Left ventricle myocardium inferior (tissue), 1 donor: Measurements from ENCODE around the gene SYMPK. TPM values are rescaled to one million over a fixed set of nuclear protein-coding genes. Genes with fewer than 3 reads are reported as not detected.

Experiments used
- DNase-seq: peaks from one replicate; pipeline ENCODE4 v3.0.0-alpha.2; 2020
- H3K27ac ChIP-seq: fragments of 200-600 bp; replicated peaks from 2 replicates; pipeline ENCODE4 v1.8.0; 2021
- H3K27me3 ChIP-seq: fragments of 200-600 bp; 2 replicates; pipeline ENCODE4 v1.8.0; 2021; ENCODE audit warnings: low read depth
- H3K36me3 ChIP-seq: fragments of 200-600 bp; 2 replicates; pipeline ENCODE4 v1.8.0; 2021
- H3K4me1 ChIP-seq: fragments of 200-600 bp; 2 replicates; pipeline ENCODE4 v1.8.0; 2021
- H3K4me3 ChIP-seq: fragments of 200-600 bp; 2 replicates; pipeline ENCODE4 v1.8.0; 2021; ENCODE audit warnings: mild to moderate bottlenecking, moderate library complexity
- H3K9me3 ChIP-seq: fragments of 200-600 bp; replicated peaks from 2 replicates; pipeline ENCODE4 v1.8.0; 2021
- CTCF ChIP-seq: fragments of 200-600 bp; IDR thresholded peaks from 2 replicates; pipeline ENCODE4 v1.8.0; 2021; ENCODE audit warnings: antibody characterized with exemption, mild to moderate bottlenecking, borderline replicate concordance
- intact Hi-C: fragments of 100-400 bp; cut with micrococcal nuclease; formaldehyde crosslinking; loops from one replicate; pipeline ENCODE4 v1.11.0; 2022
- total RNA-seq: library from RNA; stranded (reverse); fragmentation: NEBNext Ultra II Directional; extraction: Animal tissue kit (Norgen Biotek cat#: 25700); gene quantifications from one replicate; pipeline ENCODE4 v1.2.1, GENCODE V29; 2021
- donor health status: DM: no; HTN: yes; CAD: no; lungs with severe emphysema.

SYMPK gene
- total RNA-seq, 1 donor from 2014 or later: 35.9 TPM

DNA sequence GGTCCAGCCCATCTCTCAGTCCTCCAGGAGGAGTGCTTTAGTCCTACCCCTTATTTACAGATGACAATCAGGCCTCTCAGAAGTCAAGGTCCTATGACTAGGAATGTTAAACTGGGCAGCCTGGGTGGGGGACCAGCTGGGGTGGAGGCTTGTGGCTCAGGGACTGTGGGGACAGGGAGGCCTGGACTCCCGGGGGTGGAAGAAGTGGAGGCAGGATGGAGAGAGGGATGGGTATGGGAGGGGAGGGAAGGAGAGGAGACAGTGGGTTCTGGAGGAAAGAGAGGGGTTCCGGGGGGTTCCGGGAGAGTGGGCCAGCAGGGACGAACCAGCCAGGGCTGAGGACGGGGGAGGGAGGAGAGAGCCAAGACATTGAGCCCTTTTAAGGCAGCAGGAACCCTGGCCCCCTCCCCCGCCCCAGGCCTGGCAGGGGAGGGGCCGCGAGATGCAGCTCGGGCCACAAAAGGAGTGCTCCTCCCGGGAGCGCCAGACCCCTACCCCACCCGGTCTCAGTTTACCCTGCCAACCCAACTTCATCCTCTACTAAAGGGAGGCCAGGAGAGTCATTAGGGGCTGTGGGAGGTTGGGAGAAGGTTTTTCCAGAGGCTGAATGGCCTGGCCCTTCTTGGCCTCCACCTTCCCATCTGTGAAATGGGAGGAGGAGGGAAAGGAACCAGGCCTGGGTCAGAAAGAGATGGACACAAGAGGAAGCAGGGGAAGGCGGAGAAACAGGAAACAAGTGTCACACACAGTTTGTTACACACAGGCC, 82.3 kb downstream of the SYMPK start:
- peak overlapping the region; percentile 94 for H3K27ac ChIP-seq
- DNase-seq: no peak
- H3K36me3 ChIP-seq: peaks cover 36% of the 10 kb centered on the region
- no peaks in the 10 kb centered on the region for H3K9me3 ChIP-seq
- no peaks in the 10 kb centered on the region for H3K27me3 ChIP-seq
- intact Hi-C loops: no loop called here
- H3K4me3 ChIP-seq: peak overlapping the region; percentile 75
- H3K4me1 ChIP-seq: peaks cover 70% of the 10 kb centered on the region
- no peak for TF ChIP-seq CTCF

DNA sequence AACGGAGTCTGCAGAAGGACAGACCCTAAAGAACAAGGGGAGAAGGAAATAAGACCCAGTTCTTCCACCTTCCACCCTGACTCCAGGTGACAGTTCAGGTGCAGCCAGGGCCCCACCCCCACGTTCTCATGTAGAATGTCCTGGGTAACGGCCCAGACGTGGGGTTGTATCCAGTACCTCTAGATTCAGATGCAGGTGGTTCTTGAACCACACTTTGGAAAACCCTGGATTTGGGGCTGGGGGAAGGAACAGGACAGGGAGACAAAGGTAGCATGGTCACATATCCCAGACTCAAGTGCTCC, 82.8 kb downstream of the SYMPK start:
- H3K27me3 ChIP-seq: no peaks in the 10 kb centered on the region

GRCh38 chr19:45779231-45780145, 83.5 kb downstream of the SYMPK start:
- H3K4me3 ChIP-seq: peak overlapping the region; percentile 75
- H3K4me1 ChIP-seq: peaks cover 58% of the 10 kb centered on the region
- peak; percentile 78 for DNase-seq
- peaks cover 41% of the 10 kb centered on the region for H3K36me3 ChIP-seq
- H3K27me3 ChIP-seq: no peaks in the 10 kb centered on the region
- H3K9me3 ChIP-seq: no peaks in the 10 kb centered on the region
- H3K27ac ChIP-seq: peak overlapping the region; percentile 94
- peak; percentile 59 for TF ChIP-seq CTCF
- intact Hi-C loops: no loop called here

More for the DNA sequence above, 82.8 kb downstream of the SYMPK start:
- TF ChIP-seq CTCF: no peak
- intact Hi-C loops: no loop called here
- Histone ChIP-seq H3K36me3 (peaks cover 35% of the 10 kb centered on the region), H3K4me3 (peak overlapping the region; percentile 75), H3K27ac (peak overlapping the region; percentile 94), H3K4me1 (peaks cover 65% of the 10 kb centered on the region), H3K9me3 (no peaks in the 10 kb centered on the region)
- no peak for DNase-seq

DNA sequence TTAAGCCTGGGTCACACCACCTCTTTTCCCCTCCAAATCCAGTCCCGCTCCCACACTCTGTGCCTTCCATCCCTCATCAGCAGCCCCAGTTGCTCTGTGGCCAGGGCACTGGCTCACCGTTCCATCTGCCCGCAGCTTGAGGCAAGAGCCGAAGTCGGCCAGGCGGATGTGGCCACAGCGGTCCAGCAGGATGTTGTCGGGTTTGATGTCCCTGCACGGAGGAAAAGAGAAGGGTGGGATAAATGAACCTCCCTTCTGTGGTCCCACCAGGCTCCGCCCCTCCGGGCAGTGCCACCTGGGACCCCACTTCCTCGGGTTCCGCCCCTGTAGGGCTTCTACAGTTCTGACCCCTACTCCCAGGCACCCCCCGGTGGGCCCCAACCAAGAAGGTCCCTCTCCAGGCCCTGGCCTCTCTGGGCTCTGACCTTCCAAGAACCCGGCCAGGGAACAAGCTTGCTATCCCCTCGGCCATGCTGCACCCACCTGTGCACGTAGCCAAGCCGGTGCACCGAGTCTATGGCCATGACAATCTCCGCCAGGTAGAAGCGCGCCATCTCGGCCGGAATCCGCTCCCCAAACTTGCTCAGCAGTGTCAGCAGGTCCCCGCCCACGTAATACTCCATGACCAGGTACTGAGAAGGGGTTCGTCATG, 84.8 kb downstream of the SYMPK start:
- intact Hi-C loops: no loop called here
- H3K4me3 ChIP-seq: no peak overlapping the region
- DNase-seq: no peak
- H3K27ac ChIP-seq: no peak overlapping the region
- H3K27me3 ChIP-seq: no peaks in the 10 kb centered on the region
- no peak for TF ChIP-seq CTCF
- H3K9me3 ChIP-seq: no peaks in the 10 kb centered on the region
- peaks cover 51% of the 10 kb centered on the region for H3K36me3 ChIP-seq
- H3K4me1 ChIP-seq: peaks cover 45% of the 10 kb centered on the region

- TF ChIP-seq CTCF: no peak
- intact Hi-C loops: no loop called here
- DNase-seq: no peak
- Histone ChIP-seq H3K4me3 (no peak overlapping the region), H3K4me1 (peaks cover 38% of the 10 kb centered on the region), H3K27me3 (no peaks in the 10 kb centered on the region), H3K27ac (no peak overlapping the region), H3K36me3 (peaks cover 58% of the 10 kb centered on the region), H3K9me3 (no peaks in the 10 kb centered on the region)
Observed at GRCh38 chr19:45777395-45777961, 85.5 kb downstream of the SYMPK start.
